Fibroblast of gingiva (primary cell): Measurements from ENCODE around the gene MPC1.
"Not testable (repeated sequence)": the region's sequence is repeated elsewhere in the genome, so short reads cannot be mapped to it uniquely, and the experiment has no call there.

Source experiments
- DNase-seq: peaks from one replicate; pipeline ENCODE4 v3.0.0-alpha.2; 2011; ENCODE audit warnings: low read depth

The MPC1 gene

GRCh38 chr6:166406197-166406596, 23.5 kb upstream of the MPC1 start:
- DNase-seq: no peak

- DNase-seq: no peak
These were observed 22.6 kb upstream of the MPC1 start for GRCh38 chr6:166405386-166405785.

GRCh38 chr6:166402582-166403277, 20.0 kb upstream of the MPC1 start:
- DNase-seq: peak; percentile 83

GRCh38 chr6:166400649-166401250, 18.0 kb upstream of the MPC1 start:
- DNase-seq: peak; percentile 64

- DNase-seq: no peak
These were observed 17.4 kb upstream of the MPC1 start for GRCh38 chr6:166400181-166400580.

- no peak for DNase-seq
These were observed 15.6 kb upstream of the MPC1 start for GRCh38 chr6:166398348-166398747.

- DNase-seq: no peak
These were observed 15.1 kb upstream of the MPC1 start for GRCh38 chr6:166397849-166398248.

GRCh38 chr6:166395778-166396177, 13.0 kb upstream of the MPC1 start:
- DNase-seq: no peak

GRCh38 chr6:166395351-166395750, 12.6 kb upstream of the MPC1 start:
- no peak for DNase-seq

- DNase-seq: no peak
These were observed 11.5 kb upstream of the MPC1 start for GRCh38 chr6:166394036-166394892.

- no peak for DNase-seq
These were observed 10.7 kb upstream of the MPC1 start for GRCh38 chr6:166393535-166393823.

GRCh38 chr6:166392755-166393534, 10.2 kb upstream of the MPC1 start:
- not testable (repeated sequence) for DNase-seq

- DNase-seq: no peak
These were observed 6.4 kb upstream of the MPC1 start for GRCh38 chr6:166389119-166389518.

GRCh38 chr6:166388290-166389004, 5.7 kb upstream of the MPC1 start:
- no peak for DNase-seq

- DNase-seq: no peak
These were observed 5.0 kb upstream of the MPC1 start for GRCh38 chr6:166387642-166388289.

- not testable (repeated sequence) for DNase-seq
These were observed 4.4 kb upstream of the MPC1 start for GRCh38 chr6:166387098-166387497.

- DNase-seq: no peak
These were observed 3.4 kb upstream of the MPC1 start for GRCh38 chr6:166386111-166386510.

GRCh38 chr6:166383802-166384363, 1.1 kb upstream of the MPC1 start:
- DNase-seq: not testable (repeated sequence)

- DNase-seq: no peak
These were observed 224 bp downstream of the MPC1 start for GRCh38 chr6:166382500-166382932.

GRCh38 chr6:166381733-166382499, 824 bp downstream of the MPC1 start:
- peak; percentile 28 for DNase-seq
